Measurements from ENCODE around the gene CFAP46. TPM values are rescaled to one million over a fixed set of nuclear protein-coding genes. Genes with fewer than 3 reads are reported as not detected.

The CFAP46 gene
- total RNA-seq, 1 donor from 2014 or later: 6.1 TPM

- no peak for DNase-seq (ENCODE audit: low read depth)
Measured at GRCh38 chr10:132914732-132915131, 27.6 kb downstream of the CFAP46 start.

- no peak for DNase-seq (ENCODE audit: low read depth)
Measured at GRCh38 chr10:132913559-132914115, 28.7 kb downstream of the CFAP46 start.

- peak; percentile 2 for DNase-seq (ENCODE audit: low read depth)
Measured at GRCh38 chr10:132912713-132913558, 29.4 kb downstream of the CFAP46 start.

GRCh38 chr10:132912225-132912712, 30.1 kb downstream of the CFAP46 start:
- DNase-seq (ENCODE audit: low read depth): no peak

- DNase-seq (ENCODE audit: low read depth): no peak
Measured at GRCh38 chr10:132911786-132912097, 30.6 kb downstream of the CFAP46 start.

- DNase-seq (ENCODE audit: low read depth): no peak
Measured at GRCh38 chr10:132910901-132911785, 31.2 kb downstream of the CFAP46 start.

- DNase-seq (ENCODE audit: low read depth): no peak
Measured at GRCh38 chr10:132910186-132910880, 32.0 kb downstream of the CFAP46 start.

GRCh38 chr10:132909491-132910071, 32.8 kb downstream of the CFAP46 start:
- DNase-seq (ENCODE audit: low read depth): no peak

- DNase-seq (ENCODE audit: low read depth): no peak
Measured at GRCh38 chr10:132908621-132909295, 33.6 kb downstream of the CFAP46 start.

- DNase-seq (ENCODE audit: low read depth): no peak
Measured at GRCh38 chr10:132907821-132908620, 34.3 kb downstream of the CFAP46 start.

- no peak for DNase-seq (ENCODE audit: low read depth)
Measured at GRCh38 chr10:132906836-132907235, 35.5 kb downstream of the CFAP46 start.

- DNase-seq (ENCODE audit: low read depth): no peak
Measured at GRCh38 chr10:132906106-132906505, 36.3 kb downstream of the CFAP46 start.

- no peak for DNase-seq (ENCODE audit: low read depth)
Measured at GRCh38 chr10:132905661-132906060, 36.7 kb downstream of the CFAP46 start.

GRCh38 chr10:132904814-132905649, 37.3 kb downstream of the CFAP46 start:
- no peak for DNase-seq (ENCODE audit: low read depth)

- DNase-seq (ENCODE audit: low read depth): peak; percentile 16
Measured at GRCh38 chr10:132904181-132904813, 38.1 kb downstream of the CFAP46 start.

- peak; percentile 6 for DNase-seq (ENCODE audit: low read depth)
Measured at GRCh38 chr10:132902656-132903575, 39.5 kb downstream of the CFAP46 start.

- DNase-seq (ENCODE audit: low read depth): no peak
Measured at GRCh38 chr10:132901351-132901750, 41.0 kb downstream of the CFAP46 start.

All from renal cortical epithelial cell (primary cell).